Neural cell (in vitro differentiated cells): ENCODE results near the gene GRM6.

Experiments used
- CTCF ChIP-seq: fragments of 450-650 bp; IDR thresholded peaks from 2 replicates; pipeline ENCODE4 v1.5.1; 2014; ENCODE audit warnings: antibody characterized with exemption, mild to moderate bottlenecking, moderate library complexity; ENCODE audit not compliant: poor library complexity, severe bottlenecking
- TAF1 ChIP-seq: IDR thresholded peaks from 2 replicates; pipeline ENCODE4 v1.6.1; 2012; ENCODE audit warnings: low read depth

- no peak for TF ChIP-seq CTCF
- no peak for TF ChIP-seq TAF1
Measured at GRCh38 chr5:178965465-178966055, 29.6 kb downstream of the GRM6 start.
